Activated CD4-positive, alpha-beta memory T cell treated with anti-CD3 and anti-CD28 coated beads for 36 hours (primary cell): Measurements from ENCODE around the gene ZNF205. TPM values are rescaled to one million over a fixed set of nuclear protein-coding genes. Genes with fewer than 3 reads are reported as not detected.

Experiments
- CTCF ChIA-PET: fragments of 350-600 bp; sonication (Branson Sonifier 250); formaldehyde crosslinking; loops from one replicate; lab custom pipeline; 2021; ENCODE audit warnings: antibody characterized with exemption, inconsistent platforms; lab: Charles Lee
- POLR2A ChIA-PET: fragments of 350-600 bp; sonication (Branson Sonifier 250); formaldehyde crosslinking; loops from one replicate; lab custom pipeline; 2021; ENCODE audit warnings: antibody characterized with exemption; lab: Charles Lee
- DNase-seq: peaks from one replicate; pipeline ENCODE4 v3.0.0-alpha.2; 2020
- H3K27ac Mint-ChIP-seq: one replicate; pipeline ENCODE4 v1.8.0; 2021; ENCODE audit warnings: mixed read lengths
- H3K27me3 Mint-ChIP-seq: one replicate; pipeline ENCODE4 v1.8.0; 2021; ENCODE audit warnings: mixed read lengths
- H3K36me3 Mint-ChIP-seq: one replicate; pipeline ENCODE4 v1.8.0; 2021; ENCODE audit warnings: mixed read lengths
- H3K4me1 Mint-ChIP-seq: one replicate; pipeline ENCODE4 v1.8.0; 2021; ENCODE audit warnings: low read depth, mixed read lengths
- H3K4me3 Mint-ChIP-seq: one replicate; pipeline ENCODE4 v1.8.0; 2021; ENCODE audit warnings: mild to moderate bottlenecking, mixed read lengths
- H3K9me3 Mint-ChIP-seq: one replicate; pipeline ENCODE4 v1.8.0; 2021; ENCODE audit warnings: mixed read lengths
- intact Hi-C: fragments of 100-400 bp; cut with micrococcal nuclease; formaldehyde crosslinking; loops from one replicate; pipeline ENCODE4 v1.15.1; 2023
- total RNA-seq, 2 experiments: library from RNA; stranded (reverse); gene quantifications; one replicate each; pipeline ENCODE4 v1.2.3, GENCODE V29; 2021

The ZNF205 gene
- total RNA-seq, 2 experiments from 2014 or later, result 0.21 TPM; not detected in 1

- peaks cover 6% of the 10 kb centered on the region for H3K9me3 Mint-ChIP-seq
- peak overlapping the region; percentile 75 for H3K4me3 Mint-ChIP-seq
- ChIA-PET CTCF (interaction anchor here (0.7 to 1.2 kb wide), 2 partner anchors 23 to 26 kb away, joined by 3 read pairs; no protein-coding TSS in a partner anchor), POLR2A (no interaction called here)
- peaks cover 4% of the 10 kb centered on the region for H3K36me3 Mint-ChIP-seq
- no peak for DNase-seq
- H3K27me3 Mint-ChIP-seq, result peaks cover 16% of the 10 kb centered on the region
- H3K4me1 Mint-ChIP-seq, result peaks cover 36% of the 10 kb centered on the region
- intact Hi-C loops, result loop anchor here (2.0 to 5.0 kb wide), 3 partner anchors 30 to 349 kb away; partner anchors contain the start of gene CLUAP1
- H3K27ac Mint-ChIP-seq, result peak overlapping the region; percentile 85
Measured at GRCh38 chr16:3152991-3153368, 40.6 kb downstream of the ZNF205 start.

- Mint-ChIP-seq H3K9me3 (peaks cover 6% of the 10 kb centered on the region), H3K4me3 (no peak overlapping the region), H3K36me3 (peaks cover 7% of the 10 kb centered on the region), H3K27me3 (peaks cover 16% of the 10 kb centered on the region), H3K27ac (no peak overlapping the region), H3K4me1 (peaks cover 31% of the 10 kb centered on the region)
- DNase-seq, result no peak
- CTCF ChIA-PET, result no interaction called here
- intact Hi-C loops, result no loop called here
- POLR2A ChIA-PET, result no interaction called here
Measured at GRCh38 chr16:3155181-3155580, 42.8 kb downstream of the ZNF205 start.

- POLR2A ChIA-PET, result no interaction called here
- H3K36me3 Mint-ChIP-seq, result peaks cover 7% of the 10 kb centered on the region
- CTCF ChIA-PET, result no interaction called here
- H3K27me3 Mint-ChIP-seq, result peaks cover 13% of the 10 kb centered on the region
- no peak for DNase-seq
- intact Hi-C loops, result no loop called here
- H3K27ac Mint-ChIP-seq, result no peak overlapping the region
- peaks cover 6% of the 10 kb centered on the region for H3K9me3 Mint-ChIP-seq
- H3K4me1 Mint-ChIP-seq, result peaks cover 28% of the 10 kb centered on the region
- H3K4me3 Mint-ChIP-seq, result no peak overlapping the region
Measured at GRCh38 chr16:3155972-3156371, 43.6 kb downstream of the ZNF205 start.

- POLR2A ChIA-PET, result interaction anchor here (0.6 to 1.5 kb wide), 4 partner anchors 10 to 476 kb away, joined by 3 to 8 read pairs (median 3); partner anchors contain the start of gene ZNF213
Measured at GRCh38 chr16:3157229-3158025, 45.0 kb downstream of the ZNF205 start.

GRCh38 chr16:3158026-3158509, 45.7 kb downstream of the ZNF205 start:
- peaks cover 4% of the 10 kb centered on the region for H3K27me3 Mint-ChIP-seq
- no peak for DNase-seq
- peaks cover 2% of the 10 kb centered on the region for H3K36me3 Mint-ChIP-seq
- peak overlapping the region; percentile 76 for H3K4me3 Mint-ChIP-seq
- H3K9me3 Mint-ChIP-seq, result peaks cover 6% of the 10 kb centered on the region
- peaks cover 19% of the 10 kb centered on the region for H3K4me1 Mint-ChIP-seq
- ChIA-PET CTCF (interaction anchor here (0.7 to 2.8 kb wide), 7 partner anchors 8 to 57 kb away, joined by 3 to 15 read pairs (median 4); no protein-coding TSS in a partner anchor), POLR2A (interaction anchor here (0.6 to 1.5 kb wide), 4 partner anchors 10 to 476 kb away, joined by 3 to 8 read pairs (median 3); partner anchors contain the start of gene ZNF213)
- peak overlapping the region; percentile 49 for H3K27ac Mint-ChIP-seq
- intact Hi-C loops, result loop anchor here (1.0 kb wide), 1 partner anchor 8 kb away; no protein-coding TSS in a partner anchor

More at GRCh38 chr16:3157229-3158025, 45.0 kb downstream of the ZNF205 start:
- H3K27me3 Mint-ChIP-seq, result peaks cover 9% of the 10 kb centered on the region
- H3K36me3 Mint-ChIP-seq, result peaks cover 6% of the 10 kb centered on the region
- DNase-seq, result peak; percentile 73
- CTCF ChIA-PET, result interaction anchor here (0.7 to 2.8 kb wide), 5 partner anchors 9 to 56 kb away, joined by 3 to 15 read pairs (median 4); no protein-coding TSS in a partner anchor
- peak overlapping the region; percentile 49 for H3K27ac Mint-ChIP-seq
- peaks cover 6% of the 10 kb centered on the region for H3K9me3 Mint-ChIP-seq
- peaks cover 24% of the 10 kb centered on the region for H3K4me1 Mint-ChIP-seq
- intact Hi-C loops, result loop anchor here (1.0 kb wide), 1 partner anchor 7 kb away; no protein-coding TSS in a partner anchor
- H3K4me3 Mint-ChIP-seq, result peak overlapping the region; percentile 76

- H3K9me3 Mint-ChIP-seq, result peaks cover 6% of the 10 kb centered on the region
- intact Hi-C loops, result loop anchor here (1.0 kb wide), 1 partner anchor 8 kb away; no protein-coding TSS in a partner anchor
- H3K27ac Mint-ChIP-seq, result peak overlapping the region; percentile 83
- POLR2A ChIA-PET, result interaction anchor here (0.8 to 1.9 kb wide), 3 partner anchors 9 to 84 kb away, joined by 3 to 8 read pairs (median 6); partner anchors contain the start of gene ZNF213
- peaks cover 2% of the 10 kb centered on the region for H3K36me3 Mint-ChIP-seq
- peaks cover 19% of the 10 kb centered on the region for H3K4me1 Mint-ChIP-seq
- H3K4me3 Mint-ChIP-seq, result peak overlapping the region; percentile 91
- peaks cover 4% of the 10 kb centered on the region for H3K27me3 Mint-ChIP-seq
- CTCF ChIA-PET, result interaction anchor here (0.6 to 2.8 kb wide), 10 partner anchors 10 to 127 kb away, joined by 3 to 15 read pairs (median 4); partner anchors contain the start of gene ZNF213
- DNase-seq, result peak; percentile 92
Measured at GRCh38 chr16:3158510-3159314, 46.3 kb downstream of the ZNF205 start.

GRCh38 chr16:3161235-3162018, 49.0 kb downstream of the ZNF205 start:
- Mint-ChIP-seq H3K27me3 (peaks cover 4% of the 10 kb centered on the region), H3K4me3 (peak overlapping the region; percentile 39), H3K36me3 (peaks cover 2% of the 10 kb centered on the region), H3K27ac (no peak overlapping the region), H3K4me1 (peaks cover 27% of the 10 kb centered on the region), H3K9me3 (no peaks in the 10 kb centered on the region)
- ChIA-PET POLR2A (interaction anchor here (1.1 kb wide), 1 partner anchor 11 kb away, joined by 3 read pairs; no protein-coding TSS in a partner anchor), CTCF (interaction anchor here (1.3 to 2.6 kb wide), 5 partner anchors 10 to 32 kb away, joined by 3 to 8 read pairs (median 5); no protein-coding TSS in a partner anchor)
- intact Hi-C loops, result no loop called here
- no peak for DNase-seq

- peaks cover 13% of the 10 kb centered on the region for H3K4me1 Mint-ChIP-seq
- no peaks in the 10 kb centered on the region for H3K36me3 Mint-ChIP-seq
- no peaks in the 10 kb centered on the region for H3K9me3 Mint-ChIP-seq
- ChIA-PET POLR2A (no interaction called here), CTCF (interaction anchor here (0.7 to 2.4 kb wide), 5 partner anchors 14 to 133 kb away, joined by 3 to 25 read pairs (median 7); partner anchors contain the start of gene ZNF213)
- DNase-seq, result no peak
- H3K4me3 Mint-ChIP-seq, result no peak overlapping the region
- intact Hi-C loops, result no loop called here
- H3K27me3 Mint-ChIP-seq, result no peaks in the 10 kb centered on the region
- no peak overlapping the region for H3K27ac Mint-ChIP-seq
Measured at GRCh38 chr16:3164121-3164991, 52.0 kb downstream of the ZNF205 start.

GRCh38 chr16:3165111-3165822, 52.9 kb downstream of the ZNF205 start:
- ChIA-PET CTCF (interaction anchor here (0.7 to 2.4 kb wide), 15 partner anchors 14 to 161 kb away, joined by 3 to 25 read pairs (median 3); partner anchors contain the start of gene ZNF213), POLR2A (interaction anchor here (1.2 to 1.4 kb wide), 2 partner anchors 15 to 30 kb away, joined by 4 to 5 read pairs; partner anchors contain the start of gene ZNF213)
- Mint-ChIP-seq H3K36me3 (no peaks in the 10 kb centered on the region), H3K4me3 (no peak overlapping the region), H3K9me3 (no peaks in the 10 kb centered on the region), H3K27me3 (no peaks in the 10 kb centered on the region), H3K4me1 (peaks cover 13% of the 10 kb centered on the region), H3K27ac (peak overlapping the region; percentile 18)
- intact Hi-C loops, result no loop called here
- no peak for DNase-seq
